ENCODE measurements around the gene DXO.
"Not testable (repeated sequence)": the region's sequence is repeated elsewhere in the genome, so short reads cannot be mapped to it uniquely, and the experiment has no call there.

DXO gene

GRCh38 chr6:31994421-31994820 is 22.5 kb upstream of the DXO start:
- in situ Hi-C loops (cut with MboI; ENCODE audit: low pct_unique_long_range_greater_than_20kb, low sequenced_read_pairs, unreplicated experiment); DNase-seq (ENCODE audit: low spot score): not testable (repeated sequence)

DNA sequence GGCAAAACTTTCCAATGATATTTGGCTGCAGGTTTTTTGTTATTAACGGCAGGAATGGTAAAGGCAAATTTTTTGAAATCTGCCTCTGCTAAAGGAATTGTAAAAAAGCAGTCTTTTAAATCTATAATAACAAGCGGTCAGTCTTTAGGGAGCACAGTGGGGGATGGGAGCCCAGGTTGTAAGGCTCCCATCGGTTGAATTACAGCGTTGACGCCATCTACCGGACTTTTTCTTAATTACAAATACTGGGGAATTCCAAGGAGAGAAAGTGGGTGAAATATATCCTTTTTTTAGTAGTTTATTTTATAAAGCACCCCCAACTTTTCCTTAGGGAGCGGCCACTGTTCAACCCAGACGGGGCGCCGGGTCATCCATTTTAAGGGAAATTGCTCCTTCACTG is 17.4 kb upstream of the DXO start:
- in situ Hi-C loops (cut with MboI; ENCODE audit: low pct_unique_long_range_greater_than_20kb, low sequenced_read_pairs, unreplicated experiment); DNase-seq (ENCODE audit: low spot score): not testable (repeated sequence)

GRCh38 chr6:31981744-31982143 is 9.8 kb upstream of the DXO start, which contains the start of gene C4A:
Gene C4A, plus strand, starts transcription at chr6:31982057. Its CDS starts 51 bp downstream, at chr6:31982108.
- in situ Hi-C loops (cut with MboI; ENCODE audit: low pct_unique_long_range_greater_than_20kb, low sequenced_read_pairs, unreplicated experiment); DNase-seq (ENCODE audit: low spot score): not testable (repeated sequence)

GRCh38 chr6:31980998-31981397 is 9.1 kb upstream of the DXO start:
- DNase-seq (ENCODE audit: low spot score); in situ Hi-C loops (cut with MboI; ENCODE audit: low pct_unique_long_range_greater_than_20kb, low sequenced_read_pairs, unreplicated experiment): not testable (repeated sequence)

- in situ Hi-C loops (cut with MboI; ENCODE audit: low pct_unique_long_range_greater_than_20kb, low sequenced_read_pairs, unreplicated experiment); DNase-seq (ENCODE audit: low spot score): not testable (repeated sequence)
Measured at GRCh38 chr6:31980195-31980876, 8.4 kb upstream of the DXO start.

GRCh38 chr6:31979238-31979898 is 7.4 kb upstream of the DXO start:
- in situ Hi-C loops (cut with MboI; ENCODE audit: low pct_unique_long_range_greater_than_20kb, low sequenced_read_pairs, unreplicated experiment) = no loop called here
- no peak for TF ChIP-seq CTCF (IDR thresholded peaks at IDR 0.05; ENCODE audit: extremely low read depth, insufficient read depth, missing control alignments)
- no peak for DNase-seq (ENCODE audit: low spot score)

GRCh38 chr6:31978831-31979230 is 6.9 kb upstream of the DXO start:
- TF ChIP-seq CTCF (IDR thresholded peaks at IDR 0.05; ENCODE audit: extremely low read depth, insufficient read depth, missing control alignments) = no peak
- in situ Hi-C loops (cut with MboI; ENCODE audit: low pct_unique_long_range_greater_than_20kb, low sequenced_read_pairs, unreplicated experiment) = no loop called here
- no peak for DNase-seq (ENCODE audit: low spot score)

- in situ Hi-C loops (cut with MboI; ENCODE audit: low pct_unique_long_range_greater_than_20kb, low sequenced_read_pairs, unreplicated experiment) = no loop called here
- no peak for TF ChIP-seq CTCF (IDR thresholded peaks at IDR 0.05; ENCODE audit: extremely low read depth, insufficient read depth, missing control alignments)
- no peak for DNase-seq (ENCODE audit: low spot score)
Measured at GRCh38 chr6:31977816-31978431, 6.0 kb upstream of the DXO start.

- DNase-seq (ENCODE audit: low spot score); in situ Hi-C loops (cut with MboI; ENCODE audit: low pct_unique_long_range_greater_than_20kb, low sequenced_read_pairs, unreplicated experiment): not testable (repeated sequence)
Measured at GRCh38 chr6:31976065-31976464, 4.1 kb upstream of the DXO start.

Measured in GM13977 (cell line).